Measurements from ENCODE around the gene P3H1. TPM values are rescaled to one million over a fixed set of nuclear protein-coding genes. Genes with fewer than 3 reads are reported as not detected.
A peak's percentile ranks its signal among the peaks of the same experiment; 100 is the strongest.
"Not testable (repeated sequence)": the region's sequence is repeated elsewhere in the genome, so short reads cannot be mapped to it uniquely, and the experiment has no call there.

Gene P3H1
- 213 TPM for polyA plus RNA-seq (2013, experiment 1 of 2)
- polyA plus RNA-seq (2013, experiment 2 of 2): 209 TPM

GRCh38 chr1:42766741-42767509 lies at the start of gene P3H1, which contains the start of gene C1orf50:
TSS of gene P3H1 (minus strand) at chr1:42767028. CDS start at chr1:42766971, 57 bp downstream.
TSS of gene C1orf50 (plus strand) at chr1:42767249. CDS start at chr1:42767312, 63 bp downstream.
- DNase-seq: peak; percentile 99
- Histone ChIP-seq H3K4me3 (ENCODE audit: insufficient read depth in 1 of 2, low read depth in 1 of 2, low read length in 2 of 2) (peak within 1 kb of the TSS; percentile 95 to 98), H3K27me3 (ENCODE audit: control insufficient read depth in 1 of 2, insufficient read depth in 1 of 2, low read length in 2 of 2) (no peaks in the 10 kb centered on the region), H2BK12ac (ENCODE audit: low read length in 2 of 2) (peak within 1 kb of the TSS in 1 of 2 experiments; percentile 11), H2BK15ac (ENCODE audit: low read depth, poor library complexity, severe bottlenecking) (peak within 1 kb of the TSS; percentile 73), H3K14ac (ENCODE audit: low read length in 2 of 2) (peak within 1 kb of the TSS in 1 of 2 experiments; percentile 100), H3K79me1 (replicated peaks; ENCODE audit: low read length, poor library complexity, severe bottlenecking) (peaks cover 17% of the 10 kb centered on the region), H3K4me2 (ENCODE audit: low read length, poor library complexity, severe bottlenecking) (peak within 1 kb of the TSS; percentile 78), H4K8ac (ENCODE audit: low read length) (peak within 1 kb of the TSS; percentile 66), H3K18ac (ENCODE audit: low read depth in 1 of 2, low read length in 2 of 2) (peak within 1 kb of the TSS; percentile 59 to 98), H4K91ac (ENCODE audit: low read length) (peak within 1 kb of the TSS; percentile 20), H3K9ac (ENCODE audit: low read length) (peak within 1 kb of the TSS; percentile 96), H3K4ac (ENCODE audit: low read depth in 1 of 2, low read length in 2 of 2) (peak within 1 kb of the TSS; percentile 15 to 93), H2AFZ (ENCODE audit: low read depth, low read length) (peak within 1 kb of the TSS; percentile 96), H3K36me3 (ENCODE audit: control insufficient read depth in 1 of 2, insufficient read depth in 2 of 2, low read depth in 1 of 2, low read length in 2 of 2) (peaks cover 8 to 11% of the 10 kb centered on the region in 2 experiments), H3K4me1 (ENCODE audit: control insufficient read depth, insufficient read depth, low read depth, low read length) (peaks cover 5% of the 10 kb centered on the region), H2AK5ac (ENCODE audit: low read length, severe bottlenecking) (no peak within 1 kb of the TSS), H3K27ac (ENCODE audit: low read length, poor library complexity, severe bottlenecking) (peak within 1 kb of the TSS; percentile 58), H3K9me3 (ENCODE audit: control insufficient read depth, low read length) (no peaks in the 10 kb centered on the region), H2BK120ac (ENCODE audit: low read depth, low read length) (peak within 1 kb of the TSS; percentile 73), H3K23ac (ENCODE audit: low read length in 2 of 2) (peak within 1 kb of the TSS in 1 of 2 experiments; percentile 99), H2BK5ac (ENCODE audit: low read depth, low read length, poor library complexity, severe bottlenecking) (no peak within 1 kb of the TSS)
- WGBS: under 1% methylated on average over 72 of the region's 82 CpGs

GRCh38 chr1:42815941-42816584 lies 49.2 kb upstream of the P3H1 start:
- H3K4ac ChIP-seq (ENCODE audit: low read depth in 1 of 2, low read length in 2 of 2): peak overlapping the region; percentile 46 to 99
- H3K27ac ChIP-seq (ENCODE audit: low read length, poor library complexity, severe bottlenecking): peak overlapping the region; percentile 94
- H2BK120ac ChIP-seq (ENCODE audit: low read depth, low read length): no peak overlapping the region
- H3K23ac ChIP-seq (ENCODE audit: low read length in 2 of 2): no peak overlapping the region
- no peaks in the 10 kb centered on the region for H3K27me3 ChIP-seq (ENCODE audit: control insufficient read depth in 1 of 2, insufficient read depth in 1 of 2, low read length in 2 of 2)
- no peak overlapping the region for H2AK5ac ChIP-seq (ENCODE audit: low read length, severe bottlenecking)
- H2AFZ ChIP-seq (ENCODE audit: low read depth, low read length): no peak overlapping the region
- H3K79me1 ChIP-seq (replicated peaks; ENCODE audit: low read length, poor library complexity, severe bottlenecking): peaks cover 17% of the 10 kb centered on the region
- peak overlapping the region in 1 of 2 experiments; percentile 49 for H3K18ac ChIP-seq (ENCODE audit: low read depth in 1 of 2, low read length in 2 of 2)
- H3K9me3 ChIP-seq (ENCODE audit: control insufficient read depth, low read length): no peaks in the 10 kb centered on the region
- peak overlapping the region; percentile 53 for H4K8ac ChIP-seq (ENCODE audit: low read length)
- H2BK15ac ChIP-seq (ENCODE audit: low read depth, poor library complexity, severe bottlenecking): no peak overlapping the region
- H3K4me2 ChIP-seq (ENCODE audit: low read length, poor library complexity, severe bottlenecking): peak overlapping the region; percentile 80
- peak; percentile 38 for DNase-seq
- H3K4me3 ChIP-seq (ENCODE audit: insufficient read depth in 1 of 2, low read depth in 1 of 2, low read length in 2 of 2): peak overlapping the region; percentile 86 to 98
- WGBS: 63% methylated on average over 6 of the region's 7 CpGs
- H2BK12ac ChIP-seq (ENCODE audit: low read length in 2 of 2): peak overlapping the region in 1 of 2 experiments; percentile 0
- H3K4me1 ChIP-seq (ENCODE audit: control insufficient read depth, insufficient read depth, low read depth, low read length): peaks cover 6% of the 10 kb centered on the region
- peak overlapping the region in 1 of 2 experiments; percentile 30 for H3K14ac ChIP-seq (ENCODE audit: low read length in 2 of 2)
- peak overlapping the region; percentile 37 for H4K91ac ChIP-seq (ENCODE audit: low read length)
- H3K9ac ChIP-seq (ENCODE audit: low read length): peak overlapping the region; percentile 93
- H2BK5ac ChIP-seq (ENCODE audit: low read depth, low read length, poor library complexity, severe bottlenecking): no peak overlapping the region
- H3K36me3 ChIP-seq (ENCODE audit: control insufficient read depth in 1 of 2, insufficient read depth in 2 of 2, low read depth in 1 of 2, low read length in 2 of 2): peaks cover 6 to 15% of the 10 kb centered on the region in 2 experiments

- not testable (repeated sequence) for H4K91ac ChIP-seq (ENCODE audit: low read length); H3K14ac ChIP-seq (ENCODE audit: low read length in 2 of 2); H3K27ac ChIP-seq (ENCODE audit: low read length, poor library complexity, severe bottlenecking); H2BK120ac ChIP-seq (ENCODE audit: low read depth, low read length); H3K23ac ChIP-seq (ENCODE audit: low read length in 2 of 2); H3K27me3 ChIP-seq (ENCODE audit: control insufficient read depth in 1 of 2, insufficient read depth in 1 of 2, low read length in 2 of 2); H2BK15ac ChIP-seq (ENCODE audit: low read depth, poor library complexity, severe bottlenecking); H3K4me1 ChIP-seq (ENCODE audit: control insufficient read depth, insufficient read depth, low read depth, low read length); H4K8ac ChIP-seq (ENCODE audit: low read length); H3K4ac ChIP-seq (ENCODE audit: low read depth in 1 of 2, low read length in 2 of 2); H2BK12ac ChIP-seq (ENCODE audit: low read length in 2 of 2); DNase-seq; H2BK5ac ChIP-seq (ENCODE audit: low read depth, low read length, poor library complexity, severe bottlenecking); H3K4me2 ChIP-seq (ENCODE audit: low read length, poor library complexity, severe bottlenecking); H2AK5ac ChIP-seq (ENCODE audit: low read length, severe bottlenecking); H3K4me3 ChIP-seq (ENCODE audit: insufficient read depth in 1 of 2, low read depth in 1 of 2, low read length in 2 of 2); H3K18ac ChIP-seq (ENCODE audit: low read depth in 1 of 2, low read length in 2 of 2); H2AFZ ChIP-seq (ENCODE audit: low read depth, low read length); H3K9me3 ChIP-seq (ENCODE audit: control insufficient read depth, low read length); H3K9ac ChIP-seq (ENCODE audit: low read length)
- no CpG with 5 or more reads among the region's 3 CpGs for WGBS
- Histone ChIP-seq H3K36me3 (ENCODE audit: control insufficient read depth in 1 of 2, insufficient read depth in 2 of 2, low read depth in 1 of 2, low read length in 2 of 2) (peaks cover 6 to 21% of the 10 kb centered on the region in 2 experiments), H3K79me1 (replicated peaks; ENCODE audit: low read length, poor library complexity, severe bottlenecking) (peaks cover 16% of the 10 kb centered on the region)
Observed at GRCh38 chr1:42814815-42815214, 48.0 kb upstream of the P3H1 start.
